GM20000 (cell line): ENCODE measurements around the gene TIAM2.
A peak's percentile ranks its signal among the peaks of the same experiment; 100 is the strongest.
"Not testable (repeated sequence)": the region's sequence is repeated elsewhere in the genome, so short reads cannot be mapped to it uniquely, and the experiment has no call there.

Experiments used
- DNase-seq: peaks from one replicate; pipeline ENCODE4 v3.0.0; 2012; ENCODE audit warnings: low spot score
- CTCF ChIP-seq: IDR thresholded peaks from 2 replicates; pipeline ENCODE4 v1.5.1; 2012; ENCODE audit warnings: mild to moderate bottlenecking, control low read depth; ENCODE audit errors: extremely low read depth, missing control alignments

Gene TIAM2

DNA sequence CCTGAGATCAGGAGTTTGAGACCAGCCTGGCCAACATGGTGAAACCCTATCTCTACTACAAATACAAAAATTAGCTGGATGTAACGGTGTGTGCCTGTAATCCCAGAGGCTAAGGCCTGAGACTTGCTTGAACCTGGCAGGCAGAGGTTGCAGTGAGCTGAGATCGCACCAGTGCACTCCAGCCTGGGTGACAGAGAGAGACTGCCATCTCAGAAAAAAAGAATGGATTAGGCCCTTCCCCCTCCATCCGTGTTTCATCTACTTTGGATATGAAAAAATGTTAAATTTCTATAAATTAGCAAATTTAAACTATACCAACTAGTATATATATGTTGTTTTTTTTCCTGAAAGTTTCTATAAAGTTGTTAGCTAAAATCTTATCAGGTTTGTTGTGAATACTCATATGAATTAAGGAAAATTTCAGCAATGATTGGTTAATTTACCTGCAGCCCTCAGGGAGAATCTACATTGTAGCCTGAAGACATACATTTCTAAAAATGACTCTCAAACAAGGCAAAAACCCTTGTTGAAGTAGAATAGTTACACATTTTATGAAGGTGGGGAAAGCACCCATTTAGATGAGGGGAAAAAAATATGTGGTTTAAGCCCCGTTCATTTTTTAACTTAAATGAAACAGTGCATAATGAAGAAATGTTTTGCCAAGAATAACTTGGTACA lies 120.9 kb downstream of the TIAM2 start:
- peak; percentile 23 for DNase-seq
- no peak for TF ChIP-seq CTCF

- DNase-seq = no peak
- TF ChIP-seq CTCF = no peak
Observed at GRCh38 chr6:155116571-155116910, 121.4 kb downstream of the TIAM2 start.

- no peak for DNase-seq
- no peak for TF ChIP-seq CTCF
Observed at GRCh38 chr6:155117256-155117655, 122.1 kb downstream of the TIAM2 start.

GRCh38 chr6:155117785-155118184 lies 122.7 kb downstream of the TIAM2 start:
- no peak for DNase-seq
- no peak for TF ChIP-seq CTCF

DNA sequence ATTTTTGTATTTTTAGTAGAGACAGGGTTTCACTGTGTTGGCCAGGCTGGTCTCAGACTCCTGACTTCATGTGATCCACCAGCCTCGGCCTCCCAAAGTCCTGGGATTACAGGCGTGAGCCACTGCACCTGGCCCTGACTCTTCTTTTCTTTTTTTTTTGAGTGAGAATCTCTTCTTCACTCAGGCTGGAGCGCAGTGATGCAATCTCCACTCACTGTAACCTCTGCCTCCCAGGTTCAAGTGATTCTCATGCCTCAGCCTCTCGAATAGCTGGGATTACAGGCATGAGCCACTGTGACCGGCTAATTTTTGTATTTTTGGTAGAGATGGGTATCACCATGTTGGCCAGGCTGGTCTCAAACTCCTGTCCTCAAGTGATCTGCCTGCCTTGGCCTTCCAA lies 124.1 kb downstream of the TIAM2 start:
- not testable (repeated sequence) for DNase-seq

DNA sequence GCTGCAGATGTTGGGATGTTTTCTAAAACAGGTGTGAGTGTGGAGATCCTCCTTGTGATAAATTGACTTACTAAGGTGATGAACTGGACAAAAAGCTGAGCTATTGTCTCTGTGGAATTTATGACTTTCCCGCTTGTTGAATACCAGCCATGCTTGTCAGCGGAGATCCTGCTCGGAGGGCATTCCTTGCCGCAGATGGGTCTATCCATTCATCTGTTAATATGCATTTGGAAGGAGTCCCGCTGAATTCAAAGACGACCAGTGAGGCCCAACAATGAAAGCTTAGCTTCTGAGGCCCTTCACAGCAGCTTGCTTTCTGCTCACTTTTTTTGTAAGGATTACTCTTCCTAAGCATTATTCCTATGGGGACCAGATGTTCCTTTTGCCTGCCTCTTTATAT lies 124.9 kb downstream of the TIAM2 start:
- no peak for DNase-seq
- no peak for TF ChIP-seq CTCF

GRCh38 chr6:155121294-155121693 lies 126.2 kb downstream of the TIAM2 start:
- TF ChIP-seq CTCF = no peak
- no peak for DNase-seq

DNA sequence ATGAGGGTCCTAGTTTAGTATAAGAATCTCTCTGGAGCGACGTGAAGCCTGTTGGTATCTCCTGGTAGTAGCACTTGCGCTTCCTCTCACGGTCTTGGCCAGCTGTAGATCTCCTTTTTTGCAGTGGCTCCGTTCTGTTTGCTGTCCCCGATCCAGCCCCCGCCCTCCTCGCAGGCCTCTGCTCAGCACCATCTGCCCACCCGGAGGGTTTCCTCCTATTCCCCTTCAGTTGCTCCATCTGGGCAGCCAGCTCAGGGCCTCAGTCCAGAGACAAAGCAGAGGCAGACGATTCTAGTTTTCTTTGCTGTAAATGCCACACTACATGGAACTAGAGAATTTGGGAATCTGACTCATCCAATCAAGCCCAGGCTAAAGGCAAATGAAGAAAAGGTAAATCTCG lies 126.6 kb downstream of the TIAM2 start:
- TF ChIP-seq CTCF = no peak
- no peak for DNase-seq
